Right cardiac atrium (tissue), 5 donors: ENCODE data around the gene PER1. TPM values are rescaled to one million over a fixed set of nuclear protein-coding genes. Genes with fewer than 3 reads are reported as not detected.

ENCODE experiments used
- ATAC-seq, 2 donors: fragments of 200-7000 bp; cut with Tn5 transposase; one replicate each; pipeline versions ENCODE4 v1.8.0 to v1.9.1; 2020; ENCODE audit warnings: moderate library complexity in 2 of 2, mild to moderate bottlenecking in 1 of 2
- DNase-seq, 3 donors: peaks; one replicate each; pipeline ENCODE4 v3.0.0-alpha.2; 2020
- H3K27ac ChIP-seq: one replicate; pipeline ENCODE4 v1.5.1; 2013; ENCODE audit warnings: mild to moderate bottlenecking, low read length, control low read depth, moderate library complexity
- H3K27me3 ChIP-seq: one replicate; pipeline ENCODE4 v1.6.1; 2013; ENCODE audit not compliant: control insufficient read depth, insufficient read depth
- H3K4me1 ChIP-seq: one replicate; pipeline ENCODE4 v1.6.1; 2013; ENCODE audit warnings: low read length; ENCODE audit not compliant: control insufficient read depth, insufficient read depth
- H3K4me3 ChIP-seq: one replicate; pipeline ENCODE4 v1.5.1; 2013; ENCODE audit warnings: low read length, control low read depth
- H3K9me3 ChIP-seq: one replicate; pipeline ENCODE4 v1.6.1; 2013; ENCODE audit warnings: low read length; ENCODE audit not compliant: control insufficient read depth
- WGBS: extraction: QIAGEN DNeasy Blood & Tissue Kit; methylation state at CpG from one replicate; pipeline ENCODE4 v1.1.7; 2013; 5-methylcytosine and 5-hydroxymethylcytosine counted together
- intact Hi-C, 4 donors: fragments of 100-400 bp; cut with DNase I; formaldehyde crosslinking; loops; one replicate each; pipeline versions ENCODE4 v1.11.0 to v1.14.0; 2022 to 2023
- long read RNA-seq, 4 donors: library from polyadenylated mRNA; unstranded; transcript quantifications; one replicate each; pipeline ENCODE4 v2.0.0, GENCODE V29; 2020 to 2021
- polyA plus RNA-seq: library from polyadenylated mRNA; stranded (reverse); fragments of 200-250 nt; gene quantifications from one replicate; pipeline ENCODE4 v1.2.3, GENCODE V29; 2013
- total RNA-seq, 4 donors: library from RNA; stranded (reverse); fragmentation: NEBNext Ultra II Directional; extraction: Animal tissue kit (Norgen Biotek cat#: 25700); gene quantifications; one replicate each; pipeline ENCODE4 v1.2.1, GENCODE V29; 2021
- donor health status: healthy with polysubstance abuse.
- donor health status: DM: no; HTN: yes; CAD: no.
- donor health status: DM: no; HTN: no; CAD: no.
- donor health status: DM: no; HTN: yes; CAD: no; lungs with severe emphysema.
- donor health status: DM: yes; HTN: yes; CAD: no.

Gene PER1, protein sequence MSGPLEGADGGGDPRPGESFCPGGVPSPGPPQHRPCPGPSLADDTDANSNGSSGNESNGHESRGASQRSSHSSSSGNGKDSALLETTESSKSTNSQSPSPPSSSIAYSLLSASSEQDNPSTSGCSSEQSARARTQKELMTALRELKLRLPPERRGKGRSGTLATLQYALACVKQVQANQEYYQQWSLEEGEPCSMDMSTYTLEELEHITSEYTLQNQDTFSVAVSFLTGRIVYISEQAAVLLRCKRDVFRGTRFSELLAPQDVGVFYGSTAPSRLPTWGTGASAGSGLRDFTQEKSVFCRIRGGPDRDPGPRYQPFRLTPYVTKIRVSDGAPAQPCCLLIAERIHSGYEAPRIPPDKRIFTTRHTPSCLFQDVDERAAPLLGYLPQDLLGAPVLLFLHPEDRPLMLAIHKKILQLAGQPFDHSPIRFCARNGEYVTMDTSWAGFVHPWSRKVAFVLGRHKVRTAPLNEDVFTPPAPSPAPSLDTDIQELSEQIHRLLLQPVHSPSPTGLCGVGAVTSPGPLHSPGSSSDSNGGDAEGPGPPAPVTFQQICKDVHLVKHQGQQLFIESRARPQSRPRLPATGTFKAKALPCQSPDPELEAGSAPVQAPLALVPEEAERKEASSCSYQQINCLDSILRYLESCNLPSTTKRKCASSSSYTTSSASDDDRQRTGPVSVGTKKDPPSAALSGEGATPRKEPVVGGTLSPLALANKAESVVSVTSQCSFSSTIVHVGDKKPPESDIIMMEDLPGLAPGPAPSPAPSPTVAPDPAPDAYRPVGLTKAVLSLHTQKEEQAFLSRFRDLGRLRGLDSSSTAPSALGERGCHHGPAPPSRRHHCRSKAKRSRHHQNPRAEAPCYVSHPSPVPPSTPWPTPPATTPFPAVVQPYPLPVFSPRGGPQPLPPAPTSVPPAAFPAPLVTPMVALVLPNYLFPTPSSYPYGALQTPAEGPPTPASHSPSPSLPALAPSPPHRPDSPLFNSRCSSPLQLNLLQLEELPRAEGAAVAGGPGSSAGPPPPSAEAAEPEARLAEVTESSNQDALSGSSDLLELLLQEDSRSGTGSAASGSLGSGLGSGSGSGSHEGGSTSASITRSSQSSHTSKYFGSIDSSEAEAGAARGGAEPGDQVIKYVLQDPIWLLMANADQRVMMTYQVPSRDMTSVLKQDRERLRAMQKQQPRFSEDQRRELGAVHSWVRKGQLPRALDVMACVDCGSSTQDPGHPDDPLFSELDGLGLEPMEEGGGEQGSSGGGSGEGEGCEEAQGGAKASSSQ (N-terminal part only)
- total RNA-seq (100 to 1,000 TPM in 3 of 4 donors, 10 to 100 TPM in 1; 96.2 to 150 (median 124) TPM), polyA plus RNA-seq (110 TPM)
- long read RNA-seq, donor 1, partial matches to known transcripts = 71 of 88 reads
- long read RNA-seq, donor 1, other reads (novel, unspliced or antisense) = 14 of 88 reads
- long read RNA-seq, donor 2, full-length matches to known transcripts = 3 of 41 reads
- long read RNA-seq, donor 2, partial matches to known transcripts = 27 of 41 reads
- long read RNA-seq, donor 2, other reads (novel, unspliced or antisense) = 11 of 41 reads
- long read RNA-seq, donor 3, partial matches to known transcripts = 146 of 169 reads
- long read RNA-seq, donor 3, other reads (novel, unspliced or antisense) = 19 of 169 reads
- long read RNA-seq, donor 4, partial matches to known transcripts = 21 of 31 reads
- long read RNA-seq, donor 4, other reads (novel, unspliced or antisense) = 8 of 31 reads

DNA sequence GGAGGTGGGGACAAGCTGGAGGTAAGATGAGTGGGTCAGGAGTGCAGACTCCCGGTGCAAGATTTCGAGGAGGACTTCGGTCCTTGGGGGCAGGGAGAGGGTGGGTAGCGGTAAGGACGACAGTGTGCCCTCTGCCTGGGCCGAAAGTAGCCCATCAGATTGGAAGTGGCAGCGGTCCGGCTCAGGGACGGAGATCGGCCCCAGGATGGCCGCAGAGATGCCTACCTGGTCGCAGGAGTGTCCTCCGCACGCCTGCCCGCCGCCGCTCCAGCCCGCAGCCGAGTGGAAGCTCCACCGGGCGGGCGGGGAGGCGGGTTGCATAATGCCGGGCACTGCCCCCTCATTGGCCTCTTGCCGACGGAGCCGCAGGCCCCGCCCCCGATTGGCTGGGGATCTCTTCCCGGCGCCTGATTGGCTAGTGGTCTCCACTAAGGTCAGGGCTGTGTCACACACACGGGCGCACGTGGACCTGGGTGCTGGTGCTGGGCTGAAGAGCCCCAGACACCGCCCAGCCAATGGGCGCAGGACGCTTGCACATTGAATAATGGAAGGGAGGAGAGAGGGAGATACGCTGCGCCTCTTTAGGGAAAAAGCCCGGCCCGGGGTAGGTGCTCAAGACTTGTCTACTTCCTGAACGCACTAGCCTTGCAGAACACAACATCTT lies at the start of gene PER1:
TSS of gene PER1 (minus strand) at position 293 of the 664 bp plus-strand sequence. CDS start 1,698 bp downstream, outside the sequence.
- peak; percentile 98 to 99 (median 99) for DNase-seq
- peak within 1 kb of the TSS; percentile 65 for H3K4me3 ChIP-seq
- no peaks in the 10 kb centered on the region for H3K27me3 ChIP-seq
- 1% methylated on average over 42 of the region's 42 CpGs for WGBS
- intact Hi-C loops = no loop called here
- peak within 1 kb of the TSS; percentile 100 for H3K27ac ChIP-seq
- H3K4me1 ChIP-seq = peaks cover 19% of the 10 kb centered on the region
- H3K9me3 ChIP-seq = no peaks in the 10 kb centered on the region
- peak; percentile 67 to 69 for ATAC-seq

DNA sequence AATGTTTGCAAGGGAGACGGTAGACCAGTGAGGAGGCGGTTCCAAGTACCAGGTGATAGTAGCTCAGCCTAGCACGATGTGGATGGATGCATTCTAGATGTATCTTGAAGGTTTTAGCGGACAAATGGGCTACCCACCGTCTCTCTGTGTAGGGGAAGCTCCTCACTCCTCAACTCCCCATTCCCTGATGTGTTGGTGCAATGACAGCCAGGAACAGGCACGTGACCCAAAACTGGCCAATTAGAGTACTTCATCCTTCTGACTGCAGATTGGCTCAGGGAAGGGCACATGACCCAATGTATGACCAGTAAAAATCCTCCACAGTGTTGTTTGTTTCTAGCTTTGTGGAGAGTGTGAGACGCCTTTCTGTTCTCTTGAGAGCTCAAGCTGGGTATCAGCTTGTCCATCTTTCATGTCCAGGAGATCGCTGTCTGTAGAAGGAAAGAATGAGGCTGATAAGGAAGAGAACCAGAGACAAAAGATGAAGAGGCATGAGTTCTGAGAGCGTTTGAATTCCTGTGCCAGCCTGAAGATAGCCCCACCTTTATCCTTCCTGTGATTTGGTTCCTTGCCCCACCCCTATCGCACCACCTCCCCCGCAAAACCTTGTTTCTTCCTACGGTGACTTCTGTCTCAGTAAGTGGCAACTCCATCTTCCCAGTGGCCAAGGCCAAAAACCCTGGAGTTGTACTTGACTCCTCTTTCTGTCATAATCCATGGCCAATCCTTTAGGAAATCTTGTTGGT lies 40.0 kb upstream of the PER1 start:
- DNase-seq = peak; percentile 78 to 92 (median 85)
- peak overlapping the region; percentile 35 for H3K4me3 ChIP-seq
- H3K27ac ChIP-seq = peak overlapping the region; percentile 91
- H3K27me3 ChIP-seq = no peaks in the 10 kb centered on the region
- intact Hi-C loops = no loop called here
- peaks cover 12% of the 10 kb centered on the region for H3K4me1 ChIP-seq
- no peaks in the 10 kb centered on the region for H3K9me3 ChIP-seq
- ATAC-seq = peak; percentile 57 to 60
- WGBS = 13% methylated on average over 12 of the region's 12 CpGs

DNA sequence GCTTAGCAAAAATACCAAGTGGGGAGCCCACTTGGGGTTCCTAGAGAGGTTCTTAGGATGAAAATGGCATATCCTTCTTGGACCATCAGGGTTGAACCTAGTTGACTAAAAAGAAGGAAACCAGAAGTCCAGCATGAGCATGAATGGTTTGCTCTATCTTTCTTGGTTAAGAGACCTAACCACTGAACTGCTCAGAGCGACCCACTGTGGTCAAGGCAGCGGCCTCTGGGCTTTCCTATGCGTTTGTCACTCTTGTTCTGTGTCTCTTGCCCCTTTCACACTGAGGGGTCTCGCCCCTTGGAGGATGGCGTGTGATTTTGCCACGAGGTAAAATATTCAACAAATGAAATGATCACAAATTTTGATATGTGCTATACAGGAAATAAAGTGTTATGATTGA lies 38.3 kb upstream of the PER1 start:
- intact Hi-C loops = no loop called here
- ATAC-seq (no peak), DNase-seq (no peak)
- Histone ChIP-seq H3K4me1 (peaks cover 9% of the 10 kb centered on the region), H3K27me3 (no peaks in the 10 kb centered on the region), H3K4me3 (peak overlapping the region; percentile 15), H3K27ac (peak overlapping the region; percentile 55), H3K9me3 (no peaks in the 10 kb centered on the region)
- 41% methylated on average over 6 of the region's 6 CpGs for WGBS

- peak; percentile 98 to 99 (median 99) for DNase-seq
- Histone ChIP-seq H3K9me3 (no peaks in the 10 kb centered on the region), H3K27ac (peak within 1 kb of the TSS; percentile 98), H3K4me1 (peaks cover 9% of the 10 kb centered on the region), H3K27me3 (no peaks in the 10 kb centered on the region), H3K4me3 (peak within 1 kb of the TSS; percentile 71)
- ATAC-seq = peak; percentile 78 to 80
- intact Hi-C loops = loop anchor here in 1 of 4 donors (10.0 kb wide), 1 partner anchor 65 kb away; the partner anchor contains the start of gene HES7
- under 1% methylated on average over 70 of the region's 70 CpGs for WGBS
These were observed 37.7 kb upstream of the PER1 start, which contains the start of gene BORCS6 for GRCh38 chr17:8189711-8190477. BORCS6 (minus strand) TSS chr17:8190180; CDS start chr17:8190140, 40 bp downstream.

GRCh38 chr17:8189041-8189710 lies 37.0 kb upstream of the PER1 start:
- WGBS = 4% methylated on average over 67 of the region's 67 CpGs
- Histone ChIP-seq H3K4me1 (peaks cover 9% of the 10 kb centered on the region), H3K27me3 (no peaks in the 10 kb centered on the region), H3K4me3 (peak overlapping the region; percentile 71), H3K9me3 (no peaks in the 10 kb centered on the region), H3K27ac (peak overlapping the region; percentile 98)
- ATAC-seq (no peak), DNase-seq (peak; percentile 37 to 79 (median 73))
- intact Hi-C loops = loop anchor here in 1 of 4 donors (10.0 kb wide), 1 partner anchor 64 kb away; the partner anchor contains the start of gene HES7

- 34% methylated on average over 12 of the region's 12 CpGs for WGBS
- peak overlapping the region; percentile 65 for H3K27ac ChIP-seq
- peak in 1 of 3 donors; percentile 60 for DNase-seq
- no peak for ATAC-seq
- peaks cover 9% of the 10 kb centered on the region for H3K4me1 ChIP-seq
- intact Hi-C loops = loop anchor here in 1 of 4 donors (10.0 kb wide), 1 partner anchor 64 kb away; the partner anchor contains the start of gene HES7
- H3K4me3 ChIP-seq = peak overlapping the region; percentile 71
- no peaks in the 10 kb centered on the region for H3K9me3 ChIP-seq
- no peaks in the 10 kb centered on the region for H3K27me3 ChIP-seq
These were observed 36.1 kb upstream of the PER1 start for GRCh38 chr17:8188263-8188839.

DNA sequence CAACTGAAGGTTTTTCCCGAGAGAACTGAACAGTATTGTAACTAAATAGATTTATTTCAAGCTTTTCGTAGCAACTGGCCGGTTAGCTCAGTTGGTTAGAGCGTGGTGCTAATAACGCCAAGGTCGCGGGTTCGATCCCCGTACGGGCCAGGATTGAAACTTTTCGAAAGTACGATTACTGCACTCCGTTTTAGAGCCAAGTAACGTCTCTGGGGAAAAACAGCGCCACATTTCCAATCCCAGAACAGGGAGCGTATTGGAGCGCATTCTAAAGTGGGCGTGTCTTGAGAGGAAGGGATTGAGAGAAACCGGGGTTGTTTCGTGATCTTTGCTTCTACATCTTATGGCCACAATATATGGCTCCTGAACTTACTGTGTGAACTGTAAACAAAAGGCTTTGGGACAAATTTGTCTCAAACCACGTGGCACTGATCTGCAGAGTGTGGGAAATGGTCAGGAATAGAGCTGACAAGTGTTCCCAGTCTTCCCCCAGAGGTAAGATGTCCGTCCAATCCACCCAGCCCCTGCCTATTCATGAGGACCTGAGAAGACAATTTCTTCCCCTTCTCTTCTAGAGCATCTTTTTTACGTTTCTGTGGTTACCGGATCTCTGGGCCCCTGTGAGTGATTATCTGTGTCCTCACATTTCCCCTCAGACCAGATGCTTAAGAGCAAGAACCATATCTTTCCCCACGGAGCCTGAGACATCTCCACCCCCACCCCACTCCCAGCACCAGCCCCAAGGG lies 35.5 kb upstream of the PER1 start:
- Histone ChIP-seq H3K27ac (peak overlapping the region; percentile 96), H3K9me3 (no peaks in the 10 kb centered on the region), H3K4me3 (no peak overlapping the region), H3K27me3 (no peaks in the 10 kb centered on the region), H3K4me1 (peaks cover 9% of the 10 kb centered on the region)
- peak; percentile 89 to 95 (median 94) for DNase-seq
- peak; percentile 70 for ATAC-seq
- intact Hi-C loops = loop anchor here in 3 of 4 donors (2.0 to 10.0 kb wide), 5 partner anchors 33 to 69 kb away; partner anchors contain the start of genes HES7 (in 2 of the 3) and ALOXE3 (in 1 of the 3)
- WGBS = under 1% methylated on average over 25 of the region's 25 CpGs
